ENCODE measurements around the gene C1QTNF7.
A peak's percentile ranks its signal among the peaks of the same experiment; 100 is the strongest.

Gene C1QTNF7

GRCh38 chr4:15427701-15428100 lies at the start of gene C1QTNF7:
Gene C1QTNF7, plus strand, starts transcription at chr4:15428033. Its CDS starts 7,711 bp downstream, at chr4:15435744.
- DNase-seq: no peak

GRCh38 chr4:15378062-15378461 lies 49.8 kb upstream of the C1QTNF7 start:
- DNase-seq: no peak

GRCh38 chr4:15378493-15378892 lies 49.3 kb upstream of the C1QTNF7 start:
- DNase-seq: no peak

- DNase-seq: no peak
Observed at GRCh38 chr4:15381806-15382338, 46.0 kb upstream of the C1QTNF7 start.

- DNase-seq: no peak
Observed at GRCh38 chr4:15382669-15383273, 45.1 kb upstream of the C1QTNF7 start.

- no peak for DNase-seq
Observed at GRCh38 chr4:15385515-15385914, 42.3 kb upstream of the C1QTNF7 start.

GRCh38 chr4:15385928-15386327 lies 41.9 kb upstream of the C1QTNF7 start:
- no peak for DNase-seq

- no peak for DNase-seq
Observed at GRCh38 chr4:15390494-15390893, 37.3 kb upstream of the C1QTNF7 start.

- DNase-seq: no peak
Observed at GRCh38 chr4:15392053-15392805, 35.6 kb upstream of the C1QTNF7 start.

- DNase-seq: no peak
Observed at GRCh38 chr4:15395311-15395710, 32.5 kb upstream of the C1QTNF7 start.

- DNase-seq: peak; percentile 35
Observed at GRCh38 chr4:15396157-15396800, 31.6 kb upstream of the C1QTNF7 start.

- no peak for DNase-seq
Observed at GRCh38 chr4:15398001-15398400, 29.8 kb upstream of the C1QTNF7 start.

GRCh38 chr4:15398732-15399131 lies 29.1 kb upstream of the C1QTNF7 start:
- DNase-seq: no peak

GRCh38 chr4:15400226-15400625 lies 27.6 kb upstream of the C1QTNF7 start:
- no peak for DNase-seq

- no peak for DNase-seq
Observed at GRCh38 chr4:15400981-15401671, 26.7 kb upstream of the C1QTNF7 start.

GRCh38 chr4:15402146-15402545 lies 25.7 kb upstream of the C1QTNF7 start:
- no peak for DNase-seq

GRCh38 chr4:15402974-15403373 lies 24.9 kb upstream of the C1QTNF7 start:
- no peak for DNase-seq

- no peak for DNase-seq
Observed at GRCh38 chr4:15405018-15405417, 22.8 kb upstream of the C1QTNF7 start.

- no peak for DNase-seq
Observed at GRCh38 chr4:15410750-15411149, 17.1 kb upstream of the C1QTNF7 start.

- DNase-seq: no peak
Observed at GRCh38 chr4:15412461-15412860, 15.4 kb upstream of the C1QTNF7 start.

- no peak for DNase-seq
Observed at GRCh38 chr4:15413010-15413622, 14.7 kb upstream of the C1QTNF7 start.

- no peak for DNase-seq
Observed at GRCh38 chr4:15413623-15414019, 14.2 kb upstream of the C1QTNF7 start.

All from activated T-cell treated with anti-CD3 and anti-CD28 coated beads, Interleukin-2, amount 50 U/mL, for 1 hour (primary cell).